Neutrophil (primary cell): ENCODE results near the gene NEURL2.

Experiments
- H3K27ac ChIP-seq: fragments of 200-600 bp; sonication (generic); 2 replicates; pipeline ENCODE4 v1.5.1; 2016; ENCODE audit warnings: mild to moderate bottlenecking, moderate library complexity
- H3K27me3 ChIP-seq: fragments of 200-600 bp; sonication (generic); 2 replicates; pipeline ENCODE4 v1.6.0; 2016; ENCODE audit warnings: mild to moderate bottlenecking
- H3K36me3 ChIP-seq: fragments of 200-600 bp; sonication (generic); 2 replicates; pipeline ENCODE4 v1.5.1; 2017
- H3K4me1 ChIP-seq, 2 experiments: fragments of 200-600 bp in 1 of 2; sonication (generic) in 1 of 2; 1 replicate in 1 of 2; 2 replicates in 1 of 2; pipeline versions ENCODE4 v1.5.1 to v1.6.1; 2013 to 2016; ENCODE audit warnings: low read depth in 1 of 2, low read length in 1 of 2, mild to moderate bottlenecking in 1 of 2, moderate library complexity in 1 of 2; ENCODE audit not compliant: control insufficient read depth in 1 of 2, insufficient read depth in 1 of 2
- H3K4me3 ChIP-seq, 2 experiments: fragments of 200-600 bp in 1 of 2; sonication (generic) in 1 of 2; 1 replicate in 1 of 2; 2 replicates in 1 of 2; pipeline ENCODE4 v1.5.1; 2013 to 2016; ENCODE audit warnings: low read depth in 1 of 2, low read length in 1 of 2, mild to moderate bottlenecking in 1 of 2, moderate library complexity in 1 of 2
- H3K9me3 ChIP-seq: fragments of 200-600 bp; sonication (generic); 2 replicates; pipeline ENCODE4 v1.5.1; 2016
- CTCF ChIP-seq: fragments of 200-600 bp; sonication (generic); IDR thresholded peaks from 2 replicates; pipeline ENCODE4 v1.5.1; 2016; ENCODE audit warnings: antibody characterized with exemption

NEURL2 gene

GRCh38 chr20:45873409-45874103, 17.5 kb downstream of the NEURL2 start:
- Histone ChIP-seq H3K9me3 (no peaks in the 10 kb centered on the region), H3K27ac (no peak overlapping the region), H3K4me1 (no peaks in the 10 kb centered on the region), H3K36me3 (peaks cover 26% of the 10 kb centered on the region), H3K4me3 (no peak overlapping the region), H3K27me3 (no peaks in the 10 kb centered on the region)
- no peak for TF ChIP-seq CTCF

GRCh38 chr20:45872626-45873025, 18.4 kb downstream of the NEURL2 start:
- Histone ChIP-seq H3K36me3 (peaks cover 16% of the 10 kb centered on the region), H3K4me1 (no peaks in the 10 kb centered on the region), H3K9me3 (no peaks in the 10 kb centered on the region), H3K27me3 (no peaks in the 10 kb centered on the region), H3K27ac (no peak overlapping the region), H3K4me3 (no peak overlapping the region)
- TF ChIP-seq CTCF: no peak

GRCh38 chr20:45867819-45868176, 23.2 kb downstream of the NEURL2 start:
- Histone ChIP-seq H3K27ac (no peak overlapping the region), H3K4me1 (no peaks in the 10 kb centered on the region), H3K27me3 (no peaks in the 10 kb centered on the region), H3K9me3 (no peaks in the 10 kb centered on the region), H3K4me3 (no peak overlapping the region), H3K36me3 (peaks cover 3% of the 10 kb centered on the region)
- TF ChIP-seq CTCF: no peak

GRCh38 chr20:45867136-45867818, 23.7 kb downstream of the NEURL2 start:
- H3K27ac ChIP-seq: no peak overlapping the region

GRCh38 chr20:45866454-45866853, 24.6 kb downstream of the NEURL2 start:
- Histone ChIP-seq H3K36me3 (no peaks in the 10 kb centered on the region), H3K27ac (no peak overlapping the region), H3K27me3 (no peaks in the 10 kb centered on the region), H3K9me3 (no peaks in the 10 kb centered on the region), H3K4me1 (no peaks in the 10 kb centered on the region), H3K4me3 (no peak overlapping the region)
- no peak for TF ChIP-seq CTCF

More at GRCh38 chr20:45867136-45867818, 23.7 kb downstream of the NEURL2 start:
- Histone ChIP-seq H3K36me3 (no peaks in the 10 kb centered on the region), H3K9me3 (no peaks in the 10 kb centered on the region), H3K4me3 (no peak overlapping the region), H3K4me1 (no peaks in the 10 kb centered on the region), H3K27me3 (no peaks in the 10 kb centered on the region)
- no peak for TF ChIP-seq CTCF
